Transverse colon (tissue), 4 donors: Measurements from ENCODE around the gene FRYL. TPM values are rescaled to one million over a fixed set of nuclear protein-coding genes. Genes with fewer than 3 reads are reported as not detected.

ENCODE experiments used
- DNase-seq: peaks from one replicate; pipeline ENCODE4 v3.0.0-alpha.2; 2019
- H3K27ac ChIP-seq, 4 donors: fragments of 200-600 bp; sonication (generic); 2 replicates each; pipeline ENCODE4 v1.5.1; 2016 to 2018; ENCODE audit warnings: inconsistent platforms in 4 of 4
- H3K27me3 ChIP-seq: fragments of 200-600 bp; sonication (generic); 2 replicates; pipeline ENCODE4 v1.5.1; 2017; ENCODE audit warnings: inconsistent platforms
- H3K36me3 ChIP-seq, 4 donors: fragments of 200-600 bp; sonication (generic); 2 replicates each; pipeline ENCODE4 v1.5.1; 2017 to 2019; ENCODE audit warnings: inconsistent platforms in 4 of 4
- H3K4me1 ChIP-seq, 4 donors: fragments of 200-600 bp; sonication (generic); 2 replicates each; pipeline ENCODE4 v1.5.1; 2017 to 2020; ENCODE audit warnings: inconsistent platforms in 4 of 4
- H3K4me3 ChIP-seq, 4 donors: fragments of 200-600 bp; sonication (generic); 1 replicate in 1 of 4; 2 replicates in 3 of 4; pipeline versions ENCODE4 v1.5.1 to v1.6.1; 2017 to 2019; ENCODE audit warnings: inconsistent platforms in 4 of 4
- H3K9me3 ChIP-seq, 2 donors: fragments of 200-600 bp; sonication (generic); 2 replicates each; pipeline ENCODE4 v1.5.1; 2017 to 2019; ENCODE audit warnings: inconsistent platforms in 2 of 2
- CTCF ChIP-seq, 5 experiments: fragments of 200-600 bp in 3 of 5; fragments of 450-650 bp in 2 of 5; sonication (generic) in 3 of 5; IDR thresholded peaks; 1 replicate in 2 of 5; 2 replicates in 3 of 5; pipeline ENCODE4 v1.5.1; 2016 to 2017; ENCODE audit warnings: antibody characterized with exemption in 5 of 5, inconsistent platforms in 3 of 5, mild to moderate bottlenecking in 2 of 5, moderate library complexity in 1 of 5
- EP300 ChIP-seq: sonication (generic); formaldehyde crosslinking; IDR thresholded peaks from one replicate; pipeline ENCODE4 v1.6.1; 2017; ENCODE audit warnings: antibody characterized with exemption, low read depth
- POLR2A ChIP-seq: fragments of 450-650 bp; IDR thresholded peaks from one replicate; pipeline ENCODE4 v1.6.1; 2016; ENCODE audit warnings: antibody characterized with exemption, mild to moderate bottlenecking, moderate library complexity
- POLR2AphosphoS5 ChIP-seq, 3 donors: sonication (generic); formaldehyde crosslinking; IDR thresholded peaks; one replicate each; pipeline ENCODE4 v1.6.1; 2016; ENCODE audit warnings: antibody characterized with exemption in 3 of 3
- WGBS, 2 donors: methylation state at CpG; one replicate each; pipeline ENCODE4 v1.1.5; 2018; ENCODE audit warnings: low coverage in 1 of 2; 5-methylcytosine and 5-hydroxymethylcytosine counted together
- in situ Hi-C, 4 donors: fragments of 200-750 bp; cut with MboI; loops; one replicate each; pipeline versions ENCODE4 v1.15.0 to v1.15.1; 2017; ENCODE audit warnings: low sequenced_read_pairs in 3 of 4, low pct_ligation_motif_present in 1 of 4, low pct_unique_long_range_greater_than_20kb in 1 of 4
- intact Hi-C: fragments of 100-400 bp; cut with DNase I; formaldehyde crosslinking; loops from one replicate; pipeline ENCODE4 v1.15.1; 2023; ENCODE audit warnings: low total_unique reads
- total RNA-seq, 4 donors: library from RNA; depleted of rRNA; stranded (reverse); fragments of >200 nt; gene quantifications; one replicate each; pipeline ENCODE4 v1.1.0, GENCODE V29; 2016

Gene FRYL
- total RNA-seq, 4 donors from 2014 or later: 477 to 645 (median 545) TPM

- H3K4me1 ChIP-seq: peaks cover 9 to 19% (median 16%) of the 10 kb centered on the region in 4 donors
- no peak overlapping the region for H3K4me3 ChIP-seq
- H3K9me3 ChIP-seq: no peaks in the 10 kb centered on the region
- no peaks in the 10 kb centered on the region for H3K36me3 ChIP-seq
- in situ Hi-C loops: no loop called here
- no peak overlapping the region for H3K27ac ChIP-seq
- intact Hi-C loops: no loop called here
- 54 to 88% methylated on average over 1 of the region's 1 CpG for WGBS, 2 donors
- DNase-seq: no peak
- H3K27me3 ChIP-seq: no peaks in the 10 kb centered on the region
- TF ChIP-seq CTCF (IDR thresholded peaks at IDR 0.05): no peak
- no peak for TF ChIP-seq POLR2A
- TF ChIP-seq POLR2AphosphoS5 (IDR thresholded peaks at IDR 0.05): no peak
- no peak for TF ChIP-seq EP300
These were observed 24.8 kb downstream of the FRYL start for GRCh38 chr4:48755281-48755680.

GRCh38 chr4:48753159-48753558 lies 26.9 kb downstream of the FRYL start:
- Histone ChIP-seq H3K9me3 (no peaks in the 10 kb centered on the region), H3K4me3 (no peak overlapping the region), H3K27me3 (no peaks in the 10 kb centered on the region), H3K27ac (no peak overlapping the region), H3K4me1 (peaks cover 9 to 22% (median 17%) of the 10 kb centered on the region in 4 donors), H3K36me3 (no peaks in the 10 kb centered on the region)
- DNase-seq: no peak
- intact Hi-C loops: no loop called here
- in situ Hi-C loops: no loop called here
- TF ChIP-seq EP300 (no peak), POLR2A (no peak), POLR2AphosphoS5 (IDR thresholded peaks at IDR 0.05) (no peak), CTCF (IDR thresholded peaks at IDR 0.05) (no peak)
- WGBS, 2 donors: 50 to 51% methylated on average over 1 of the region's 1 CpG

GRCh38 chr4:48752726-48753125 lies 27.4 kb downstream of the FRYL start:
- in situ Hi-C loops: no loop called here
- TF ChIP-seq POLR2AphosphoS5 (IDR thresholded peaks at IDR 0.05) (no peak), POLR2A (no peak), CTCF (IDR thresholded peaks at IDR 0.05) (no peak), EP300 (no peak)
- intact Hi-C loops: no loop called here
- H3K4me1 ChIP-seq: peaks cover 9 to 22% (median 17%) of the 10 kb centered on the region in 4 donors
- no peaks in the 10 kb centered on the region for H3K9me3 ChIP-seq
- WGBS, 2 donors: 42 to 48% methylated on average over 5 of the region's 5 CpGs
- no peak overlapping the region for H3K27ac ChIP-seq
- no peaks in the 10 kb centered on the region for H3K27me3 ChIP-seq
- no peaks in the 10 kb centered on the region for H3K36me3 ChIP-seq
- DNase-seq: no peak
- no peak overlapping the region for H3K4me3 ChIP-seq

GRCh38 chr4:48752246-48752645 lies 27.8 kb downstream of the FRYL start:
- Histone ChIP-seq H3K4me1 (peaks cover 9 to 22% (median 17%) of the 10 kb centered on the region in 4 donors), H3K9me3 (no peaks in the 10 kb centered on the region), H3K36me3 (no peaks in the 10 kb centered on the region), H3K27ac (no peak overlapping the region), H3K4me3 (no peak overlapping the region), H3K27me3 (no peaks in the 10 kb centered on the region)
- intact Hi-C loops (no loop called here), in situ Hi-C loops (no loop called here)
- DNase-seq: no peak
- no peak for TF ChIP-seq EP300
- no peak for TF ChIP-seq CTCF (IDR thresholded peaks at IDR 0.05)
- no peak for TF ChIP-seq POLR2AphosphoS5 (IDR thresholded peaks at IDR 0.05)
- TF ChIP-seq POLR2A: no peak
- WGBS, 2 donors: 71 to 73% methylated on average over 2 of the region's 2 CpGs
